ENCODE measurements around the gene ARHGAP12.

ARHGAP12 gene

GRCh38 chr10:31956200-31956946 is 27.7 kb upstream of the ARHGAP12 start:
- whole genome bisulfite sequencing (ENCODE audit: extremely low coverage, insufficient coverage, insufficient read length), result no CpG with 5 or more reads among the region's 5 CpGs

GRCh38 chr10:31954410-31955191 is 26.0 kb upstream of the ARHGAP12 start:
- no peak overlapping the region for H4K91ac ChIP-seq (ENCODE audit: low read depth, low read length)
- no CpG with 5 or more reads among the region's 2 CpGs for WGBS (ENCODE audit: extremely low coverage, insufficient coverage, insufficient read length)

More at GRCh38 chr10:31956200-31956946, 27.7 kb upstream of the ARHGAP12 start:
- Histone ChIP-seq H2AFZ (ENCODE audit: insufficient read depth, low read length, poor library complexity) (no peak overlapping the region), H3K36me3 (ENCODE audit: control insufficient read depth in 1 of 2, insufficient read depth in 2 of 2, low read length in 2 of 2) (no peaks in the 10 kb centered on the region), H3K4me2 (ENCODE audit: low read length) (no peak overlapping the region), H2BK5ac (ENCODE audit: low read depth, low read length, poor library complexity) (no peak overlapping the region), H3K18ac (ENCODE audit: low read length) (no peak overlapping the region), H2BK120ac (ENCODE audit: insufficient read depth, low read length, poor library complexity) (no peak overlapping the region), H2BK12ac (ENCODE audit: low read length) (no peak overlapping the region), H3K23ac (ENCODE audit: low read length) (no peak overlapping the region), H2AK5ac (ENCODE audit: low read length) (no peak overlapping the region), H3K14ac (ENCODE audit: low read length) (no peak overlapping the region), H4K8ac (ENCODE audit: low read depth, low read length) (no peak overlapping the region), H3K4me1 (ENCODE audit: control insufficient read depth in 1 of 2, insufficient read depth in 2 of 2, low read length in 2 of 2) (peaks cover 0 to 3% of the 10 kb centered on the region in 2 experiments), H3K27me3 (ENCODE audit: insufficient read depth, low read length) (no peaks in the 10 kb centered on the region), H3K4ac (ENCODE audit: low read depth, low read length) (no peak overlapping the region), H3K9ac (ENCODE audit: low read length) (no peak overlapping the region), H4K91ac (ENCODE audit: low read depth, low read length) (no peak overlapping the region), H4K12ac (ENCODE audit: low read depth, low read length) (no peak overlapping the region), H3K9me3 (ENCODE audit: insufficient read depth, low read depth, low read length) (peaks cover 6% of the 10 kb centered on the region), H3K79me1 (ENCODE audit: low read length) (no peaks in the 10 kb centered on the region), H3K27ac (ENCODE audit: low read depth, low read length) (no peak overlapping the region), H3K79me2 (ENCODE audit: control insufficient read depth, insufficient read depth, low read length, poor library complexity) (no peaks in the 10 kb centered on the region), H3K4me3 (ENCODE audit: low read depth, low read length) (no peak overlapping the region)
- no peak for DNase-seq

DNA sequence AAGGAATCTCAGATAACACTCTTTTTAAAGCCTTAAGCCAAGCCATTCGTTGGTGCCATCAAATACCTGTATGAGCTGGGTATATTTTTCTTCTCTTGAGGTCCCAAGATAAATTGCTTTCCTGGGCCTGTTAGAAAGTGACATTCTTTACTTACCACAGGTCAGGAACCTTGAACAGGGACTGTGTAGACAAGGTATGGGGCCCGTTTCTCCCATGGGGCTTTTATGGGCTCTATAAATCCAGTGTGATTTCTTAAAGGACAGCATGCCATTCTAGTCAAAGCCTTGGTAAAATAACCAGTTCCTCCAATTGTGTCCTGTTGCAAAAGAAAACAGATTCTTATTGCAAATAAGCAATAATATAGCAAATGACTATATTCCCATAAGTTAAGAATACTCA is 24.8 kb upstream of the ARHGAP12 start:
- Histone ChIP-seq H3K4ac (ENCODE audit: low read depth, low read length) (no peak overlapping the region), H2AK5ac (ENCODE audit: low read length) (no peak overlapping the region), H2BK5ac (ENCODE audit: low read depth, low read length, poor library complexity) (no peak overlapping the region), H3K9me3 (ENCODE audit: insufficient read depth, low read depth, low read length) (peaks cover 6% of the 10 kb centered on the region), H3K4me3 (ENCODE audit: low read depth, low read length) (no peak overlapping the region), H3K4me1 (ENCODE audit: control insufficient read depth in 1 of 2, insufficient read depth in 2 of 2, low read length in 2 of 2) (no peaks in the 10 kb centered on the region), H3K27ac (ENCODE audit: low read depth, low read length) (no peak overlapping the region), H3K27me3 (ENCODE audit: insufficient read depth, low read length) (no peaks in the 10 kb centered on the region), H3K79me2 (ENCODE audit: control insufficient read depth, insufficient read depth, low read length, poor library complexity) (no peaks in the 10 kb centered on the region), H2AFZ (ENCODE audit: insufficient read depth, low read length, poor library complexity) (no peak overlapping the region), H3K23ac (ENCODE audit: low read length) (no peak overlapping the region), H3K4me2 (ENCODE audit: low read length) (no peak overlapping the region), H4K8ac (ENCODE audit: low read depth, low read length) (no peak overlapping the region), H3K36me3 (ENCODE audit: control insufficient read depth in 1 of 2, insufficient read depth in 2 of 2, low read length in 2 of 2) (no peaks in the 10 kb centered on the region), H4K91ac (ENCODE audit: low read depth, low read length) (no peak overlapping the region), H2BK120ac (ENCODE audit: insufficient read depth, low read length, poor library complexity) (no peak overlapping the region), H4K12ac (ENCODE audit: low read depth, low read length) (no peak overlapping the region), H3K79me1 (ENCODE audit: low read length) (no peaks in the 10 kb centered on the region), H3K14ac (ENCODE audit: low read length) (no peak overlapping the region), H3K9ac (ENCODE audit: low read length) (no peak overlapping the region), H2BK12ac (ENCODE audit: low read length) (no peak overlapping the region), H3K18ac (ENCODE audit: low read length) (no peak overlapping the region)
- DNase-seq, result no peak
- WGBS (ENCODE audit: extremely low coverage, insufficient coverage, insufficient read length), result no CpG with 5 or more reads among the region's 2 CpGs

More at GRCh38 chr10:31954410-31955191, 26.0 kb upstream of the ARHGAP12 start:
- H2BK120ac ChIP-seq (ENCODE audit: insufficient read depth, low read length, poor library complexity), result no peak overlapping the region
- H3K27ac ChIP-seq (ENCODE audit: low read depth, low read length), result no peak overlapping the region
- no peak for DNase-seq
- H2AFZ ChIP-seq (ENCODE audit: insufficient read depth, low read length, poor library complexity), result no peak overlapping the region
- no peaks in the 10 kb centered on the region for H3K79me1 ChIP-seq (ENCODE audit: low read length)
- peaks cover 6% of the 10 kb centered on the region for H3K9me3 ChIP-seq (ENCODE audit: insufficient read depth, low read depth, low read length)
- no peak overlapping the region for H3K14ac ChIP-seq (ENCODE audit: low read length)
- no peak overlapping the region for H4K12ac ChIP-seq (ENCODE audit: low read depth, low read length)
- no peak overlapping the region for H3K23ac ChIP-seq (ENCODE audit: low read length)
- H3K36me3 ChIP-seq (ENCODE audit: control insufficient read depth in 1 of 2, insufficient read depth in 2 of 2, low read length in 2 of 2), result no peaks in the 10 kb centered on the region
- H3K4me2 ChIP-seq (ENCODE audit: low read length), result no peak overlapping the region
- H3K4ac ChIP-seq (ENCODE audit: low read depth, low read length), result no peak overlapping the region
- no peak overlapping the region for H4K8ac ChIP-seq (ENCODE audit: low read depth, low read length)
- H3K4me3 ChIP-seq (ENCODE audit: low read depth, low read length), result no peak overlapping the region
- no peak overlapping the region for H2AK5ac ChIP-seq (ENCODE audit: low read length)
- no peaks in the 10 kb centered on the region for H3K79me2 ChIP-seq (ENCODE audit: control insufficient read depth, insufficient read depth, low read length, poor library complexity)
- H3K9ac ChIP-seq (ENCODE audit: low read length), result no peak overlapping the region
- no peak overlapping the region for H3K18ac ChIP-seq (ENCODE audit: low read length)
- H2BK12ac ChIP-seq (ENCODE audit: low read length), result no peak overlapping the region
- peaks cover 0 to 2% of the 10 kb centered on the region in 2 experiments for H3K4me1 ChIP-seq (ENCODE audit: control insufficient read depth in 1 of 2, insufficient read depth in 2 of 2, low read length in 2 of 2)
- no peaks in the 10 kb centered on the region for H3K27me3 ChIP-seq (ENCODE audit: insufficient read depth, low read length)
- H2BK5ac ChIP-seq (ENCODE audit: low read depth, low read length, poor library complexity), result no peak overlapping the region

GRCh38 chr10:31953080-31953479 is 24.4 kb upstream of the ARHGAP12 start:
- Histone ChIP-seq H2AK5ac (ENCODE audit: low read length) (no peak overlapping the region), H3K9ac (ENCODE audit: low read length) (no peak overlapping the region), H4K91ac (ENCODE audit: low read depth, low read length) (no peak overlapping the region), H3K27ac (ENCODE audit: low read depth, low read length) (no peak overlapping the region), H3K4ac (ENCODE audit: low read depth, low read length) (no peak overlapping the region), H3K36me3 (ENCODE audit: control insufficient read depth in 1 of 2, insufficient read depth in 2 of 2, low read length in 2 of 2) (no peaks in the 10 kb centered on the region), H3K23ac (ENCODE audit: low read length) (no peak overlapping the region), H2AFZ (ENCODE audit: insufficient read depth, low read length, poor library complexity) (no peak overlapping the region), H2BK120ac (ENCODE audit: insufficient read depth, low read length, poor library complexity) (no peak overlapping the region), H4K8ac (ENCODE audit: low read depth, low read length) (no peak overlapping the region), H3K4me1 (ENCODE audit: control insufficient read depth in 1 of 2, insufficient read depth in 2 of 2, low read length in 2 of 2) (no peaks in the 10 kb centered on the region), H3K14ac (ENCODE audit: low read length) (no peak overlapping the region), H3K27me3 (ENCODE audit: insufficient read depth, low read length) (no peaks in the 10 kb centered on the region), H3K79me2 (ENCODE audit: control insufficient read depth, insufficient read depth, low read length, poor library complexity) (no peaks in the 10 kb centered on the region), H3K9me3 (ENCODE audit: insufficient read depth, low read depth, low read length) (peaks cover 6% of the 10 kb centered on the region), H2BK12ac (ENCODE audit: low read length) (no peak overlapping the region), H3K79me1 (ENCODE audit: low read length) (no peaks in the 10 kb centered on the region), H2BK5ac (ENCODE audit: low read depth, low read length, poor library complexity) (no peak overlapping the region), H3K4me3 (ENCODE audit: low read depth, low read length) (no peak overlapping the region), H3K18ac (ENCODE audit: low read length) (no peak overlapping the region), H4K12ac (ENCODE audit: low read depth, low read length) (no peak overlapping the region), H3K4me2 (ENCODE audit: low read length) (no peak overlapping the region)
- DNase-seq, result no peak
